ENCODE measurements around the gene PRPF6. TPM values are rescaled to one million over a fixed set of nuclear protein-coding genes. Genes with fewer than 3 reads are reported as not detected.
A peak's percentile ranks its signal among the peaks of the same experiment; 100 is the strongest.

PRPF6 gene
- total and polyA plus RNA-seq, 2 donors from 2014 or later: 51.3 to 73.3 TPM

- no peak for DNase-seq
- Histone ChIP-seq H3K4me1 (ENCODE audit: control insufficient read depth in 2 of 3, insufficient read depth in 2 of 3, low read depth in 1 of 3, low read length in 3 of 3) (peaks cover 0 to 6% (median 4%) of the 10 kb centered on the region in 3 donors), H3K9ac (ENCODE audit: low read length in 3 of 3) (no peak overlapping the region), H3K36me3 (ENCODE audit: control insufficient read depth in 2 of 3, insufficient read depth in 3 of 3, low read length in 3 of 3) (no peaks in the 10 kb centered on the region), H3K27ac (ENCODE audit: low read depth in 2 of 2, low read length in 2 of 2) (no peak overlapping the region), H3K9me3 (ENCODE audit: control insufficient read depth in 2 of 3, insufficient read depth in 1 of 3, low read length in 3 of 3) (no peaks in the 10 kb centered on the region), H3K4me3 (ENCODE audit: low read length in 3 of 3) (no peak overlapping the region), H3K27me3 (ENCODE audit: control insufficient read depth, insufficient read depth, low read length) (no peaks in the 10 kb centered on the region)
- intact Hi-C loops (cut with DNase I): no loop called here
- TF ChIP-seq, protein P1, sequence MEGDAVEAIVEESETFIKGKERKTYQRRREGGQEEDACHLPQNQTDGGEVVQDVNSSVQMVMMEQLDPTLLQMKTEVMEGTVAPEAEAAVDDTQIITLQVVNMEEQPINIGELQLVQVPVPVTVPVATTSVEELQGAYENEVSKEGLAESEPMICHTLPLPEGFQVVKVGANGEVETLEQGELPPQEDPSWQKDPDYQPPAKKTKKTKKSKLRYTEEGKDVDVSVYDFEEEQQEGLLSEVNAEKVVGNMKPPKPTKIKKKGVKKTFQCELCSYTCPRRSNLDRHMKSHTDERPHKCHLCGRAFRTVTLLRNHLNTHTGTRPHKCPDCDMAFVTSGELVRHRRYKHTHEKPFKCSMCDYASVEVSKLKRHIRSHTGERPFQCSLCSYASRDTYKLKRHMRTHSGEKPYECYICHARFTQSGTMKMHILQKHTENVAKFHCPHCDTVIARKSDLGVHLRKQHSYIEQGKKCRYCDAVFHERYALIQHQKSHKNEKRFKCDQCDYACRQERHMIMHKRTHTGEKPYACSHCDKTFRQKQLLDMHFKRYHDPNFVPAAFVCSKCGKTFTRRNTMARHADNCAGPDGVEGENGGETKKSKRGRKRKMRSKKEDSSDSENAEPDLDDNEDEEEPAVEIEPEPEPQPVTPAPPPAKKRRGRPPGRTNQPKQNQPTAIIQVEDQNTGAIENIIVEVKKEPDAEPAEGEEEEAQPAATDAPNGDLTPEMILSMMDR (IDR thresholded peaks at IDR 0.05; ENCODE audit: borderline replicate concordance, extremely low read depth, insufficient read depth): no peak
- FAIRE-seq: no peak
These were observed 88.3 kb downstream of the PRPF6 start for GRCh38 chr20:64069209-64069613.

GRCh38 chr20:64069614-64070243, 88.8 kb downstream of the PRPF6 start:
- no peak overlapping the region for H3K9ac ChIP-seq (ENCODE audit: low read length in 3 of 3)
- H3K27me3 ChIP-seq (ENCODE audit: control insufficient read depth, insufficient read depth, low read length): no peaks in the 10 kb centered on the region
- TF ChIP-seq, protein P1 (IDR thresholded peaks at IDR 0.05; ENCODE audit: borderline replicate concordance, extremely low read depth, insufficient read depth): peak; percentile 42
- peak in 2 of 5 donors; percentile 62 to 78 for DNase-seq
- H3K36me3 ChIP-seq (ENCODE audit: control insufficient read depth in 2 of 3, insufficient read depth in 3 of 3, low read length in 3 of 3): no peaks in the 10 kb centered on the region
- H3K9me3 ChIP-seq (ENCODE audit: control insufficient read depth in 2 of 3, insufficient read depth in 1 of 3, low read length in 3 of 3): no peaks in the 10 kb centered on the region
- H3K27ac ChIP-seq (ENCODE audit: low read depth in 2 of 2, low read length in 2 of 2): no peak overlapping the region
- intact Hi-C loops (cut with DNase I): no loop called here
- H3K4me1 ChIP-seq (ENCODE audit: control insufficient read depth in 2 of 3, insufficient read depth in 2 of 3, low read depth in 1 of 3, low read length in 3 of 3): peaks cover 0 to 4% (median 0%) of the 10 kb centered on the region in 3 donors
- FAIRE-seq: no peak
- no peak overlapping the region for H3K4me3 ChIP-seq (ENCODE audit: low read length in 3 of 3)

GRCh38 chr20:64070244-64070993, 89.5 kb downstream of the PRPF6 start:
- Histone ChIP-seq H3K36me3 (ENCODE audit: control insufficient read depth in 2 of 3, insufficient read depth in 3 of 3, low read length in 3 of 3) (no peaks in the 10 kb centered on the region), H3K4me1 (ENCODE audit: control insufficient read depth in 2 of 3, insufficient read depth in 2 of 3, low read depth in 1 of 3, low read length in 3 of 3) (no peaks in the 10 kb centered on the region), H3K9me3 (ENCODE audit: control insufficient read depth in 2 of 3, insufficient read depth in 1 of 3, low read length in 3 of 3) (no peaks in the 10 kb centered on the region), H3K9ac (ENCODE audit: low read length in 3 of 3) (no peak overlapping the region), H3K4me3 (ENCODE audit: low read length in 3 of 3) (no peak overlapping the region), H3K27ac (ENCODE audit: low read depth in 2 of 2, low read length in 2 of 2) (no peak overlapping the region), H3K27me3 (ENCODE audit: control insufficient read depth, insufficient read depth, low read length) (no peaks in the 10 kb centered on the region)
- FAIRE-seq (no peak), DNase-seq (no peak)
- TF ChIP-seq, protein P1 (IDR thresholded peaks at IDR 0.05; ENCODE audit: borderline replicate concordance, extremely low read depth, insufficient read depth): no peak
- intact Hi-C loops (cut with DNase I): no loop called here
